K562 (cell line): ENCODE measurements around the gene BTBD2. TPM values are rescaled to one million over a fixed set of nuclear protein-coding genes. Genes with fewer than 3 reads are reported as not detected.
A peak's percentile ranks its signal among the peaks of the same experiment; 100 is the strongest.

Source experiments
- ATAC-seq: fragments of 200-7000 bp; cut with Tn5 transposase; 3 replicates; pipeline ENCODE4 v1.9.1; 2020; ENCODE audit warnings: moderate library complexity
- BruUV-seq: library from RNA; stranded (reverse); fragments of 400-500 nt; replicated peaks from 2 replicates; lab custom pipeline; 2021; lab: Mats Ljungman, UMichigan
- CTCF ChIA-PET: fragments of 300-600 bp; formaldehyde crosslinking; extraction: SDS; loops from one replicate; lab custom pipeline; 2021; ENCODE audit warnings: low intra/inter-chr PET ratio; lab: Yijun Ruan, JAX
- POLR2A ChIA-PET: fragments of 300-600, 350-650 bp; sonication (Branson Sonifier 250); formaldehyde crosslinking; extraction: SDS; loops from one replicate; lab custom pipeline; 2021; ENCODE audit warnings: antibody characterized with exemption, inconsistent platforms; lab: Yijun Ruan, JAX
- DNase-seq, 4 experiments: peaks; one replicate each; pipeline versions ENCODE4 v3.0.0 to v3.0.0-alpha.2; 2011 to 2018; ENCODE audit warnings: low spot score in 3 of 4, mixed read lengths in 3 of 4; ENCODE audit errors: extremely low read depth in 1 of 4
- FAIRE-seq: peaks from 2 replicates; lab custom pipeline; 2011; peaks lifted over from hg19 to GRCh38; lab: Jason Lieb, UNC
- H2AFZ ChIP-seq: 2 replicates; pipeline ENCODE4 v1.6.0; 2011; ENCODE audit warnings: low read depth, low read length, control low read depth, inconsistent platforms
- H3K27ac ChIP-seq: fragments of 200-600 bp; 3 replicates; pipeline ENCODE4 v1.8.0; 2011; ENCODE audit warnings: low read depth, mild to moderate bottlenecking, control low read depth, inconsistent platforms, low read length, moderate library complexity, mixed read lengths; ENCODE audit errors: extremely low read depth
- H3K27me3 ChIP-seq, 2 experiments: fragments of 300-600 bp in 1 of 2; 2 replicates in 1 of 2; 3 replicates in 1 of 2; pipeline versions ENCODE4 v1.6.0 to v1.8.0; 2011; ENCODE audit warnings: inconsistent platforms in 2 of 2, low read length in 2 of 2, mild to moderate bottlenecking in 1 of 2, mixed read lengths in 1 of 2, moderate library complexity in 1 of 2; ENCODE audit not compliant: control insufficient read depth in 2 of 2, insufficient read depth in 2 of 2
- H3K36me3 ChIP-seq: fragments of 300-600 bp; 3 replicates; pipeline ENCODE4 v1.8.0; 2011; ENCODE audit warnings: mild to moderate bottlenecking, low read length, inconsistent platforms; ENCODE audit not compliant: control insufficient read depth, insufficient read depth
- H3K4me1 ChIP-seq, 2 experiments: fragments of 200-600 bp in 1 of 2; replicated peaks in 1 of 2; 2 replicates in 1 of 2; 3 replicates in 1 of 2; pipeline versions ENCODE4 v1.5.1 to v1.8.0; 2011; ENCODE audit warnings: inconsistent platforms in 2 of 2, low read length in 2 of 2, mild to moderate bottlenecking in 1 of 2, mixed read lengths in 1 of 2, moderate library complexity in 1 of 2; ENCODE audit not compliant: control insufficient read depth in 2 of 2, insufficient read depth in 2 of 2
- H3K4me2 ChIP-seq: 2 replicates; pipeline ENCODE4 v1.6.1; 2011; ENCODE audit warnings: low read length, control low read depth, inconsistent platforms, mixed read lengths; ENCODE audit not compliant: insufficient read depth
- H3K4me3 ChIP-seq: fragments of 200-600 bp; sonication (generic), shearing (Covaris generic); 2 replicates; pipeline ENCODE4 v1.5.1; 2016; ENCODE audit warnings: control low read depth, inconsistent platforms
- H3K79me2 ChIP-seq: fragments of 200-600 bp; 3 replicates; pipeline ENCODE4 v1.8.0; 2011; ENCODE audit warnings: low read length, inconsistent platforms; ENCODE audit not compliant: control insufficient read depth, insufficient read depth
- H3K9ac ChIP-seq, 2 experiments: 2 replicates each; pipeline versions ENCODE4 v1.6.0 to v1.6.1; 2011; ENCODE audit warnings: low read depth in 2 of 2, low read length in 2 of 2, control low read depth in 1 of 2, inconsistent platforms in 1 of 2, mild to moderate bottlenecking in 1 of 2, mixed read lengths in 1 of 2; ENCODE audit not compliant: insufficient read depth in 1 of 2
- H3K9me1 ChIP-seq: one replicate; pipeline ENCODE4 v1.6.0; 2011; ENCODE audit warnings: inconsistent platforms, mild to moderate bottlenecking, low read length, moderate library complexity; ENCODE audit not compliant: control insufficient read depth, insufficient read depth
- H3K9me3 ChIP-seq: replicated peaks from 2 replicates; pipeline ENCODE4 v1.5.1; 2011; ENCODE audit warnings: low read depth, low read length, inconsistent platforms; ENCODE audit not compliant: control insufficient read depth, insufficient read depth
- H4K20me1 ChIP-seq: replicated peaks from 2 replicates; pipeline ENCODE4 v1.6.1; 2011; ENCODE audit warnings: low read length, inconsistent platforms, mixed read lengths; ENCODE audit not compliant: control insufficient read depth, insufficient read depth
- CREB3 ChIP-seq: fragments of 450-650 bp; conservative IDR thresholded peaks from 2 replicates; pipeline ENCODE4 v1.6.1; 2016; ENCODE audit warnings: missing genetic modification characterization, low read depth, mild to moderate bottlenecking, missing compliant biosample characterization, moderate library complexity
- CTCF ChIP-seq, 3 experiments: IDR thresholded peaks in 2 of 3; conservative IDR thresholded peaks in 1 of 3; 2 replicates each; pipeline ENCODE4 v1.5.1; 2011 to 2012; ENCODE audit warnings: low read length in 3 of 3, mild to moderate bottlenecking in 3 of 3, control low read depth in 2 of 3, improper control_type of control experiment in 1 of 3, inconsistent platforms in 1 of 3, low read depth in 1 of 3, mixed read lengths in 1 of 3, moderate library complexity in 1 of 3; ENCODE audit not compliant: insufficient read depth in 2 of 3
- ILF3 ChIP-seq: fragments of 450-650 bp; IDR thresholded peaks from 2 replicates; pipeline ENCODE4 v1.6.1; 2018; ENCODE audit warnings: antibody characterized with exemption, mild to moderate bottlenecking, moderate library complexity, borderline replicate concordance
- MAFF ChIP-seq: IDR thresholded peaks from 2 replicates; pipeline ENCODE4 v1.6.1; 2012; ENCODE audit warnings: low read length, improper control_type of control experiment
- PHF20 ChIP-seq: fragments of 450-650 bp; IDR thresholded peaks from 2 replicates; pipeline ENCODE4 v1.6.1; 2018; ENCODE audit not compliant: partially characterized antibody
- TCFL5 ChIP-seq: fragments of 250-450 bp; sonication (Bioruptor Pico); conservative IDR thresholded peaks from 2 replicates; pipeline ENCODE4 v1.6.1; 2021; ENCODE audit warnings: mild to moderate bottlenecking, moderate library complexity, matching md5 sums
- TRIM25 ChIP-seq: fragments of 450-650 bp; IDR thresholded peaks from 2 replicates; pipeline ENCODE4 v1.7.0; 2016; ENCODE audit warnings: borderline replicate concordance
- ZBTB8A ChIP-seq: fragments of 450-650 bp; IDR thresholded peaks from 2 replicates; pipeline ENCODE4 v1.6.1; 2018; ENCODE audit warnings: mild to moderate bottlenecking, moderate library complexity; ENCODE audit not compliant: partially characterized antibody
- ZKSCAN8 ChIP-seq: fragments of 200-800 bp; sonication (Bioruptor generic); IDR thresholded peaks from 2 replicates; pipeline ENCODE4 v1.6.1; 2016; ENCODE audit warnings: missing genetic modification characterization, missing compliant biosample characterization
- ZNF121 ChIP-seq: sonication (generic); formaldehyde crosslinking; conservative IDR thresholded peaks from 2 replicates; pipeline ENCODE4 v1.8.0; 2022; ENCODE audit warnings: missing genetic modification reagents
- ZNF146 ChIP-seq: IDR thresholded peaks from one replicate; pipeline ENCODE4 v1.6.1; 2018; ENCODE audit warnings: missing compliant biosample characterization; ENCODE audit not compliant: unreplicated experiment
- ZNF398 ChIP-seq: fragments of 250-450 bp; sonication (Bioruptor Pico); IDR thresholded peaks from 2 replicates; pipeline ENCODE4 v1.8.0; 2021; ENCODE audit warnings: moderate library complexity, mild to moderate bottlenecking, inconsistent platforms
- ZNF668 ChIP-seq: fragments of 250-450 bp; sonication (Bioruptor Pico); IDR thresholded peaks from 2 replicates; pipeline ENCODE4 v1.8.0; 2022; ENCODE audit warnings: mild to moderate bottlenecking, inconsistent platforms
- WGBS: fragments of 100-300 bp; shearing (Covaris generic); methylation state at CpG from one replicate; pipeline ENCODE4 v1.1.6; 2016; ENCODE audit warnings: low coverage, mixed read lengths; ENCODE audit not compliant: insufficient coverage; ENCODE audit errors: missing lambda C conversion rate; 5-methylcytosine and 5-hydroxymethylcytosine counted together
- in situ Hi-C: fragments of 300-500 bp; cut with MboI; formaldehyde crosslinking; loops from 4 replicates; pipeline ENCODE4 v1.15.0; 2018; ENCODE audit warnings: inconsistent platforms, mixed read lengths
- intact Hi-C: fragments of 100-400 bp; cut with micrococcal nuclease; formaldehyde crosslinking; loops from 2 replicates; pipeline ENCODE4 v1.14.2; 2022
- polyA plus RNA-seq, 8 experiments: library from polyadenylated mRNA; depleted of rRNA in 4 of 8; stranded (reverse) in 5 of 8; unstranded in 3 of 8; fragments of >200 nt; fragmentation: Nextera tagmentation in 2 of 8; fragmentation: Illumina TruSeq in 1 of 8; extraction: Ambion mirVana in 2 of 8; extraction: Trizol in 1 of 8; gene quantifications; 2 replicates each; pipeline versions ENCODE4 v1.2.1 to v1.2.3, GENCODE V29; 2011 to 2014; ENCODE audit warnings: inconsistent platforms in 1 of 8, missing spikeins in 1 of 8
- total RNA-seq, 7 experiments: library from RNA; depleted of rRNA in 6 of 7; stranded (reverse); fragments of >200 nt in 6 of 7; fragmentation: Illumina TruSeq in 2 of 7; extraction: Trizol in 2 of 7; gene quantifications; 2 replicates each; pipeline versions ENCODE4 v1.2.1 to v1.2.3, GENCODE V29; 2011 to 2021; ENCODE audit warnings: low replicate concordance in 1 of 7

BTBD2 gene
- total and polyA plus RNA-seq, 9 of the 15 experiments (the other 6 are each of a cell fraction or from before 2014, with no cell fraction given): 0.10 to 15.6 (median 6.9) TPM

- no peak overlapping the region for H3K27ac ChIP-seq
- H2AFZ ChIP-seq: no peak overlapping the region
- peaks cover 47% of the 10 kb centered on the region for H3K79me2 ChIP-seq
- TF ChIP-seq ZNF146 (CRISPR knock-in tag) (no peak), ILF3 (no peak), TCFL5 (CRISPR knock-in tag) (no peak), ZNF398 (CRISPR knock-in tag) (no peak), ZNF121 (no peak), CREB3 (no peak), CTCF (IDR thresholded peaks at IDR 0.05 in 2 of 3, conservative IDR thresholded peaks at IDR 0.05 in 1 of 3; ENCODE audit: insufficient read depth in 2 of 3, low read depth in 1 of 3, low read length in 3 of 3) (no peak), ZBTB8A (no peak), TRIM25 (no peak), PHF20 (no peak), MAFF (no peak), ZNF668 (CRISPR knock-in tag) (no peak), ZKSCAN8 (no peak)
- ATAC-seq (no peak; the same call in 2 of the 3 replicates), FAIRE-seq (no peak), DNase-seq (no peak)
- no peak overlapping the region for H3K4me2 ChIP-seq
- intact Hi-C loops: no loop called here
- H3K9ac ChIP-seq: peak overlapping the region in 1 of 2 experiments; percentile 99; a peak in 3 of 4 replicates
- no peaks in the 10 kb centered on the region for H3K27me3 ChIP-seq
- H3K4me1 ChIP-seq: peaks cover 30 to 89% of the 10 kb centered on the region in 2 experiments
- H3K9me1 ChIP-seq: peaks cover 7% of the 10 kb centered on the region
- ChIA-PET POLR2A (interaction anchor here (0.9 to 5.5 kb wide), 4 partner anchors 9 to 149 kb away, joined by 4 to 72 read pairs (median 10); no protein-coding TSS in a partner anchor), CTCF (no interaction called here)
- H3K36me3 ChIP-seq: peaks cover 74% of the 10 kb centered on the region; the same call in 2 of the 3 replicates
- H3K9me3 ChIP-seq: no peaks in the 10 kb centered on the region
- peaks cover 34% of the 10 kb centered on the region for H4K20me1 ChIP-seq
- no TSS peak for BruUV-seq
- WGBS: 79% methylated on average over 5 of the region's 6 CpGs
- H3K4me3 ChIP-seq: no peak overlapping the region
- in situ Hi-C loops: no loop called here
Observed at GRCh38 chr19:2047076-2047448, 31.5 kb upstream of the BTBD2 start.
